Body of pancreas (tissue), 4 donors: Measurements from ENCODE around the gene RPS6KA2. TPM values are rescaled to one million over a fixed set of nuclear protein-coding genes. Genes with fewer than 3 reads are reported as not detected.

Experiments
- ATAC-seq: fragments of 150-250 bp; one replicate; pipeline ENCODE4 v1.9.1; 2016
- DNase-seq, 4 donors: peaks; one replicate each; pipeline ENCODE4 v3.0.0-alpha.2; 2019
- H3K27ac ChIP-seq, 4 donors: fragments of 200-600 bp; sonication (generic); 1 replicate in 3 of 4; 2 replicates in 1 of 4; pipeline versions ENCODE4 v1.5.1 to v1.6.1; 2016 to 2019; ENCODE audit warnings: mild to moderate bottlenecking in 1 of 4, mixed read lengths in 1 of 4, moderate library complexity in 1 of 4
- H3K27me3 ChIP-seq, 2 donors: fragments of 200-600 bp; sonication (generic); one replicate each; pipeline ENCODE4 v1.6.0; 2016; ENCODE audit warnings: mild to moderate bottlenecking in 1 of 2
- H3K36me3 ChIP-seq, 2 donors: fragments of 200-600 bp; sonication (generic); replicated peaks in 1 of 2; 2 replicates each; pipeline ENCODE4 v1.5.1; 2016; ENCODE audit warnings: low read depth in 2 of 2; ENCODE audit not compliant: insufficient read depth in 1 of 2
- H3K4me1 ChIP-seq: fragments of 200-600 bp; sonication (generic); one replicate; pipeline ENCODE4 v1.6.0; 2016
- H3K4me3 ChIP-seq, 2 donors: fragments of 200-600 bp; sonication (generic); 1 replicate in 1 of 2; 2 replicates in 1 of 2; pipeline ENCODE4 v1.5.1; 2016 to 2019
- H3K9me3 ChIP-seq, 3 donors: fragments of 200-600 bp; sonication (generic); 1 replicate in 2 of 3; 2 replicates in 1 of 3; pipeline ENCODE4 v1.5.1; 2016
- CTCF ChIP-seq, 7 experiments: fragments of 450-650 bp in 4 of 7; fragments of 200-600 bp in 3 of 7; sonication (generic) in 3 of 7; IDR thresholded peaks; one replicate each; pipeline ENCODE4 v1.5.1; 2016 to 2019; ENCODE audit warnings: antibody characterized with exemption in 7 of 7
- POLR2A ChIP-seq, 3 donors: fragments of 450-650 bp; IDR thresholded peaks; one replicate each; pipeline ENCODE4 v1.6.1; 2016; ENCODE audit warnings: antibody characterized with exemption in 3 of 3, mild to moderate bottlenecking in 2 of 3
- WGBS, 2 donors: methylation state at CpG; one replicate each; pipeline ENCODE4 v1.1.5; 2017; 5-methylcytosine and 5-hydroxymethylcytosine counted together
- intact Hi-C: fragments of 100-400 bp; cut with DNase I; formaldehyde crosslinking; loops from one replicate; pipeline ENCODE4 v1.15.1; 2023
- total RNA-seq, 2 donors: library from RNA; depleted of rRNA; stranded (reverse); fragments of >200 nt; gene quantifications; one replicate each; pipeline ENCODE4 v1.1.0, GENCODE V29; 2016

RPS6KA2 gene
- total RNA-seq, 2 donors from 2014 or later, result 24.4 to 53.7 TPM

- Histone ChIP-seq H3K9me3 (no peaks in the 10 kb centered on the region), H3K27me3 (no peaks in the 10 kb centered on the region), H3K27ac (no peak overlapping the region), H3K4me3 (no peak overlapping the region), H3K4me1 (no peaks in the 10 kb centered on the region), H3K36me3 (peaks cover 0 to 7% of the 10 kb centered on the region in 2 donors)
- DNase-seq (no peak), ATAC-seq (no peak)
- no peak for TF ChIP-seq CTCF (IDR thresholded peaks at IDR 0.05)
- TF ChIP-seq POLR2A (IDR thresholded peaks at IDR 0.05), result no peak
- intact Hi-C loops, result no loop called here
- 90 to 93% methylated on average over 9 to 12 of the region's 12 CpGs for WGBS, 2 donors
These were observed 123.8 kb downstream of the RPS6KA2 start for GRCh38 chr6:166503167-166503744.

- Histone ChIP-seq H3K9me3 (no peaks in the 10 kb centered on the region), H3K4me3 (no peak overlapping the region), H3K4me1 (no peaks in the 10 kb centered on the region), H3K27me3 (no peaks in the 10 kb centered on the region), H3K36me3 (peaks cover 0 to 7% of the 10 kb centered on the region in 2 donors), H3K27ac (no peak overlapping the region)
- WGBS, 2 donors, result 78% methylated on average over 12 to 14 of the region's 14 CpGs
- intact Hi-C loops, result no loop called here
- TF ChIP-seq CTCF (IDR thresholded peaks at IDR 0.05) (no peak), POLR2A (IDR thresholded peaks at IDR 0.05) (no peak)
- DNase-seq, result no peak
- no peak for ATAC-seq
These were observed 124.6 kb downstream of the RPS6KA2 start for GRCh38 chr6:166502453-166502852.

GRCh38 chr6:166501246-166501645 is 125.8 kb downstream of the RPS6KA2 start:
- H3K36me3 ChIP-seq, result peaks cover 0 to 6% of the 10 kb centered on the region in 2 donors
- TF ChIP-seq POLR2A (IDR thresholded peaks at IDR 0.05) (no peak), CTCF (IDR thresholded peaks at IDR 0.05) (no peak)
- H3K4me3 ChIP-seq, result no peak overlapping the region
- H3K27me3 ChIP-seq, result no peaks in the 10 kb centered on the region
- H3K27ac ChIP-seq, result no peak overlapping the region
- no peaks in the 10 kb centered on the region for H3K9me3 ChIP-seq
- 41 to 91% methylated on average over 2 to 14 of the region's 14 CpGs for WGBS, 2 donors
- intact Hi-C loops, result no loop called here
- no peak for ATAC-seq
- no peaks in the 10 kb centered on the region for H3K4me1 ChIP-seq
- no peak for DNase-seq

GRCh38 chr6:166500246-166500645 is 126.8 kb downstream of the RPS6KA2 start:
- intact Hi-C loops, result no loop called here
- H3K27ac ChIP-seq, result no peak overlapping the region
- H3K4me1 ChIP-seq, result no peaks in the 10 kb centered on the region
- ATAC-seq, result no peak
- TF ChIP-seq POLR2A (IDR thresholded peaks at IDR 0.05) (no peak), CTCF (IDR thresholded peaks at IDR 0.05) (no peak)
- H3K9me3 ChIP-seq, result no peaks in the 10 kb centered on the region
- peaks cover 0 to 5% of the 10 kb centered on the region in 2 donors for H3K36me3 ChIP-seq
- DNase-seq, result no peak
- WGBS, 2 donors, result 84 to 88% methylated on average over 7 of the region's 7 CpGs
- H3K4me3 ChIP-seq, result no peak overlapping the region
- H3K27me3 ChIP-seq, result no peaks in the 10 kb centered on the region
